NCI-H2171 treated with DMSO at 0.1 percent for 48 hours (cell line): ENCODE data around the gene OVCH2.
"Not testable (repeated sequence)": the region's sequence is repeated elsewhere in the genome, so short reads cannot be mapped to it uniquely, and the experiment has no call there.

Experiments
- DNase-seq: peaks from one replicate; lab custom pipeline; 2025; lab: John Stamatoyannopoulos, UW

Gene OVCH2

DNA sequence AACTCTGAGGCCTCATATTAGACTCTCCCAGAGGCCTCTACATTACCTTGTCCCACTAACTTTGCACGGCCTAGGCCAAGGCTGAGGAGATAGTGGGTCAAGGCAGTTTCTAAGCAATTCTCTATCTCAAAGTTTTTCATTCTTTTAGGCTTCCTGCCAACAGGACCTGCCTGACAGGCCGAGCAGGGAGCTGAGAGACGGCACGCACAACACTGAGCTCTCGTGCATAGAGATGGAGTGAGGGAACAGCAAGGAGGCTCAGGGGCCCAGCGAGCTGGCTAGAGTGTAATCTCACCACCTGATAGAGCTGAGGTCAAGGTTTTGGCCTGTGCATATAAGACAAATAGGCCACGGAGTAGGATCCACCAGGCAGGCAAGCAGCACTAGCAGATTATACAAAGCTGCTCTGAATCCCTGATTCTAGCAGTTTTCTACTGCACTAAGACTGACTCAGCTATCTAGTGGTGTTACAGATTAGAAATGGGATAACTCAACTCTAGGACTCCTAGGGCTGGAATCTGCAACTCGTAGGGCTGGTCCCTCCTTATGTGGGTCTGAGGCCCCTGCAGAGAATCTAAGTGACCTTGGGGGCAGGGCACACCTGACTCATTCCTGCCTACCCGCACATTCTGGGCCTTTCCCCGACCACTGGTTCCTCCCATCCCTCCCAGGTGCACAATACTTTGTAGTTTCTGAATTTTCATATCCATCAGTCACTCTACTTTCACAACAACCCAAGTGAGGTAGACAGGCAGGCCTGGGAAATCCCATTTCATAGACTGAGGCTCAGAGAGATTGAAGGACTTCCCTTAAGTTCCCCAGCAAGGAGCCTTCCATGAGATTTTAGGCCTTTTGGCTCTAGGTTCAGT is 34.7 kb downstream of the OVCH2 start:
- DNase-seq = no peak

DNA sequence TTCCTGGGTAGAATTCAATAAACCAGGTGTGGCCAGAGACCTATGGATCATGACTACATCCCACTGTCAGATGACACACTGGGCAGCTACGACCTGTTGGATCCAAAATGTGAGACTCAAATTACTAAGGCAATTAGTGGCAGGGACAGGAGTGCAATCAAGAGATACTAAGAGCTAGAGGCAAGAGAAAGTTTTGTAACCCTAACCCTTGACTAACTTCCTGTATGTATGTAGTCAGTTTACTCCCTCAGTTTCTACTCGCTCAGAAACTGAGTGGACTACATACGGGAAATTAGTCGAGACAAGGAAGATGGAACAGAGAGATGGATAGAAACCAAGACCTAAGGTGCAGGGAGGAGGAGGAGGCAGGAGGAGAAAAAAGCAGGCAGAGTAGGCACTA is 35.6 kb downstream of the OVCH2 start:
- DNase-seq = no peak

DNA sequence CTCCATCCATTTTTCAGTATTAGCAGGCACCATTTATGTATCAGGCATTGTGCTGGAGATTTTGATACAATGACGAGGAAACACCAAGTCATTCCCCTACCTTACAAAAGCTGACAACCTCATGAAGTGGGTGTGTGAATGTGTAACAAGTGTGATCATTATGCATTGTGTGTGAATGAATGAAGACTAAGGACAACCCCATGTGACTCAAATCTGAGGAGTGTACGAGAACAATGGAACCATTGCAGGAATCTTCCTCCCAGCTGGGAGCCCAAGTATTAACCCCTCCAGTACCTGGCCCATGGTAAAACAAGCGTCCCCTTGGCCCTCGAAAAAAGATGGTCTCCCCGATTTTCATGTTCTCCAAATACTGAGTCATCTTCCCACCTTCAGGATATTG is 37.4 kb downstream of the OVCH2 start:
- no peak for DNase-seq

GRCh38 chr11:7668464-7668863 is 37.8 kb downstream of the OVCH2 start:
- DNase-seq = no peak

DNA sequence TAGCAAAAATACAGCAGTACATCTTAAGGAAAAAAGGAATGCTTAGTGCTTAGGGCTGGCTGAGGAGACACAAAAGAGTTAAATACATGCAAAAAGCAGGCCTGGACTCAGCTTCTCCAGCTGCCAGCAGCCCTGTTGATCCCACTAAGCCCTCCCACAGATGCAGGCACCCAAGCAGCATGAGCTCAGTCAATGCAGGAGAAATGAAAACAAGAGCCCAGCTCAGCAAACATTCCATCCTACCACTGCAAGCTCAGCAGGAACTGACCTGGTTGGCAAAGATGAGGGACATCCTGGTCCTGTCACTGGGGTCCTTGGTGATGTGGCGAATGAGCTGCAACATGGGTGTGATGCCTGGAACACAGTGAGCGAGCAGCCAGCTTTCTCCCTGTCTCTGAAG is 38.8 kb downstream of the OVCH2 start:
- no peak for DNase-seq

DNA sequence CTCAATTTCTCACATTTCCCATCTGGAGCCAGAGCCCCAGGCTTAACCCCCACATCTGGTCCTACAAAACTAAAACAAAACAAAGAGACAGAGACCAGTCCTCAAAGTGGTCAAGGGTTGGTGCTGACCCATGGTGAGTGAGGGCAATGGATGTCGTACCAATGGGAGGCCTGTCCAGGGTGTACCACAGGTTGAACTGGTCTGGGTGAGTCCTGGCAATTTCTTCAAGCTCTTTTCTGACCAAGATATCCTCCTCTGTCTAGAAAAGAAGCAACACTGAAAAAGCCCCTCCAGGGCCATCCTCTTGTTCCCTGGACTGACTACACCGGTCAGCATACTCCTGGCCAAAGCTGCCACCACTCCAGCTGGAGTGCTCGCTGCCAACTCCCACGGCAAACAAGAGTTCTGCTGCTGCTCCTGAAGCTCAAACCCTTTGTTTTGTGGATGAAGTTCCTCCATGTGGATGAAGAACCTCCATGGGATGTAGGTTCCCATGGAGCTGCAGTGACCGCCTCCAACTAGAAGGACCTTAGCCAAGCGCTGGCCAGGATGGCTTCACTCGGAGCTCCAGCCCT is 39.9 kb downstream of the OVCH2 start:
- no peak for DNase-seq

GRCh38 chr11:7665473-7666291 is 40.6 kb downstream of the OVCH2 start:
- DNase-seq = peak; percentile 22

DNA sequence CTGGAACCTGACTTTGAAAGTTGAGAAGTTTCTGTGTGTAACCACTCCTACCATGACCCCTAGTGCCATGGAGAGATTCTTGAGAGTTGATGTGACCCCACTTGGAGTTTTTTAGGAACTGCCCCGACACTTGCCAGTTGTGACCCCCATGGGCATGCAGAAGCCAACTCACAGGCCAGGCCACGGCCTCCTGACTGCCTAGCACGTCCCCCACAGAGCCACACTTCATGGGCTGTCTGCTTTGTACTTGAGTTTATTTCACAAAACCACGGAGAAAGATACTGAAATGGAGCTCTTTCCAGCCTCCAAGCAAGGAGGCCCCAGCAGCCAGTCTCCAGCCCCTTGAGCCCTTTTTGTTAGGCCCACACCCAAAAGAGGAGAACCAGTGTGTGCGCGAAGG is 41.4 kb downstream of the OVCH2 start:
- no peak for DNase-seq

DNA sequence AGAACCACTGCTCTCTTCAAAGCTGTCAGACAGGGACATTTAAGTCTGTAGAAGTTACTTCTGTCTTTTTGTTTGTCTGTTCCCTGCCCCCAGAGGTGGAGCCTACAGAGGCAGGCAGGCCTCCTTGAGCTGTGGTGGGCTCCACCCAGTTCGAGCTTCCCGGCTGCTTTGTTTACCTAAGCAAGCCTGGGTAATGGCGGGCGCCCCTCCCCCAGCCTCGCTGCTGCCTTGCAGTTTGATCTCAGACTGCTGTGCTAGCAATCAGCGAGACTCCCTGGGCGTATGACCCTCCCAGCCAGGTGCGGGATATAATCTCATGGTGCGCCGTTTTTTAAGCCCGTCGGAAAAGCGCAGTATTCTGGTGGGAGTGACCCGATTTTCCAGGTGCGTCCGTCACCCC is 42.7 kb downstream of the OVCH2 start:
- not testable (repeated sequence) for DNase-seq

DNA sequence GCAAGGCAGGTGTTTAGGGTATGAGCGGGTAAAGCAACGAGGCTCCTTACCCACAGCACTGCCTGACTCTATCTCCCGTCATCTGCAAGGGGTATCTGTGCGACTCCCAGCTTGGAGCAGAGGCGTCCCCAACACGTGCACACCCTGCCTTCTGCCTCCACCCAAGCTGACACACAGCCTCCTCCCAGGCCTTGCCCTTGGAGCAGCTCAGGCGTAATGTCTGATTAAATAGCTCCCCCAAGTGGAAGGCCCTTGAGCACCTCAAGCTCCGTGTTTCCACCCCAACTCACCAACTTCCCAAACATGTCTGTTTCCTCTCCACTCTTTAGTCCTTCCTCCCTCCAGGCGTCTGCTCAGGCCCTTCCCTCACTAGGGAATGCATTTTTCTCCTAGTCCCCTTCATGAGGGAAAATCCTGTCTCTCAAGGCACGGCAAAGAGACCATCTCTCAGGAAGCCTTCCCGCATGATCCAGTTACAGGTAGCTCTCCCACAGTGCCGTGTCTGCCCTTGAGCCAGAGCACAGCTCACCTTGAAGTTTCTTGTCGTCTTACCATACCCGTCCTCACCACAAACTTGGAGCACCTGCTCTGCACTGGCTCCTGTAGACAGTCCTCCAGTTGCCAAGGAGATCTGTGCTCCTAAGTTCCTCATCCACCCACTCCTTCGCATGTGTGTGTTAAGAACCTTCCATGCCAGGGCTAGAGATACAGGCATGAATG is 48.8 kb downstream of the OVCH2 start:
- DNase-seq = peak; percentile 57

GRCh38 chr11:7656704-7657103 is 49.6 kb downstream of the OVCH2 start:
- no peak for DNase-seq

DNA sequence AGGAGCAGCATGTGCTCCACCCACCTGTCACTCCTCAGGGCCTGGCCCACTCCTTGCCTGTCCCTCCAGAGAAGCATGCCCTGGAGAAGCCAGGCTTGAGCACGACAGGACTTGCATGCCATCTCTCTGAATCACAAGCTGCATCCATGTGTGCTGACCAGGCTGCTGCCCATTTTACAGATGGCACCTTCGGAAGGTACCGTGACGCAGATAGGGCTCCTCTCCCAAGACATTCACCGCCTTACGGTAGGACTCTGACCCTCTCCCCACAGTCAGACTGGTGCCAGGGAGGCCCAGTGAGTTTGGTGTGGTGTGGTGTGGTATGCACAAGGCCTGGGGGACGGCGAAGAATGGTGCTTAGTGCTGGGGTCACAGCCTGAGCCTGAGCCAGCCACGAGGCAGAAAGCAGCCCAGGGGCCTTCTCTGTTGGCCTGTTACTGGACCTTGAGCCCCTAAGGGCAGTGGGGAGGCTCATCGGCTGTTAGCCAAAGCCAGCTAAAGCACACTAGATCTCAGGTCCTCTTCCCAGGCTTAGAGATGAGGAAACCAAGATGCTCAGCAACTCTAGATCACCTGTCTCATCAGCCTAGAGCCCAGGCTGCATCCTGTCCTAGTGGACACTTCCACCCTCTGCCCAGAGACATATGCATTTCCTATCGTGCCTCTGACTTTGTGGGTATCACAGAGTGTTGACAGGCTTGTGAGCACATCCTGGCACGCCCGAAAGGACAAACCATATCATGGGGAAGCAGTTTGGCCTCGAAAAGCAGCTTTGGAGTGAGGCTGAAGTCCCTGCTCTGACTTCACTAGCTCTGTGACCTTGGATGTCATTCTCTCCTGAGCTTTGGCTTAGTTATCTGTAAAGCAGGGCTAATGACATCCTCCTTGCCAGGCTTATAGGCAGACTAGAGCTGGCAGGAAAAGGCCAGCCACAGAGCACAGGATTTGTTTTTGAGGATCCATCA is 50.7 kb downstream of the OVCH2 start:
- DNase-seq = no peak

DNA sequence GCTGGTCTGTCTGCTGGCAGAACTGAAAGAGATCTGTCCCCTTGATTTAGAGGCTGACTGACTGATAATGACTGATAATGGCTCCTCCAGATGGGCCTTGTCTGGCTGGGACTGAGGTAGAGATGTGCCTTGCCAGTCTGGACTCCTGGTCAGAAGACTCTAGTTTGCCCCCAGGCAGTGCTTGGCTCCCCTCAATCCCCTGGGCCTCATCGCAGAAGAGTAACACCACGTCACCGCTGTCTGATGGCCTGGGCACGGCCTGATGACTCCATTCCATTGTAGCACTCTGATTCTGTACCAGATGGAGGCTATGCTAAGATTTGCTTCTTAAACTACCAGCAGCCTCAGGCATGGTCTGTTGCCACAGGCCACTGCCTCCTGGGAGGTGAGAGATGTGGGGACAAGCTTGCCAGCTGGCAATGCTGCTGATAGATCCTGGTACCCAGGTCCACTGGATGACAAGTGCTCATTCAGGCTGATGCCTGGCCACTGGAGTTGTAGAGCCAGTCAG is 52.0 kb downstream of the OVCH2 start:
- DNase-seq = no peak

- no peak for DNase-seq
Measured at GRCh38 chr11:7651700-7652099, 54.6 kb downstream of the OVCH2 start.

GRCh38 chr11:7651140-7651551 is 55.1 kb downstream of the OVCH2 start:
- no peak for DNase-seq

- DNase-seq = no peak
Measured at GRCh38 chr11:7648264-7648663, 58.0 kb downstream of the OVCH2 start.

- DNase-seq = no peak
Measured at GRCh38 chr11:7646866-7647265, 59.4 kb downstream of the OVCH2 start.

DNA sequence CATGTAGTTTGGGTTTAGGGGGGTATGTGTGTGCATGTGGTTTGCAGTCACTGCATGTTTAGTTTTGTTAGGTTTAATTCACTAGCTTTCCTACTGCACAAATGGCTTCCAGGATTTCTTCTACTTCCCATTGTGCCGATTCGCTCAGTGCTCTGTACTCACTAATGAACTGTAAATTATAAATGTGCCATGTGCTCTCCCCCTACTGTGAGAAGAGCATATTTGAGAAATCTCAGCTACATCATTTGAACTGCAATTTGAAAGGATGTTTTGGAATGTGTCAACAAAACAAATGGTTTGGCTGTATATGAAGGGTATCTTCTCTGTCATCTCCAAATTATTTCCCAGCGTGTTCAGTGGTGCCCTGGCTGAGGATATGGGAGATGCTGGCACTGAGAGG is 61.1 kb downstream of the OVCH2 start:
- DNase-seq = no peak

DNA sequence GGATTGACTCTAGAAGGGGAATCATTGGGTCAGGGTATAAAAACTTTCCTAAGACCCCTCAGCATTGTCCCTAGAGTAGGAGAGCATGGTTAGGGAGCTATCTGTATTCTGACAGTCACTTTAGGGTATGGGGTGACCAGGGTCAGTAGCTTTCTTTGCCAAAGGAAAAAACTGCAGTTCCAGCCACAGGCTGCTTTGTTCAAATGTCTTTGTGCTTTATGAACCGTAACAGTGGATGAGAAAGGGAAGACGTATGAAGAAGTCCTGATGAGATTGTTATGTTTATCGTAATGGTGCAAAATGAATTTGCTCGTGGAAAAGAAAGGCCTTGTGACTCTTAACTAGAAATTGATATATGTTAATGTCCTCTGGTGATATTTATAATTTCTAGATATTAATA is 63.0 kb downstream of the OVCH2 start:
- no peak for DNase-seq

- no peak for DNase-seq
Measured at GRCh38 chr11:7642747-7643146, 63.5 kb downstream of the OVCH2 start.

DNA sequence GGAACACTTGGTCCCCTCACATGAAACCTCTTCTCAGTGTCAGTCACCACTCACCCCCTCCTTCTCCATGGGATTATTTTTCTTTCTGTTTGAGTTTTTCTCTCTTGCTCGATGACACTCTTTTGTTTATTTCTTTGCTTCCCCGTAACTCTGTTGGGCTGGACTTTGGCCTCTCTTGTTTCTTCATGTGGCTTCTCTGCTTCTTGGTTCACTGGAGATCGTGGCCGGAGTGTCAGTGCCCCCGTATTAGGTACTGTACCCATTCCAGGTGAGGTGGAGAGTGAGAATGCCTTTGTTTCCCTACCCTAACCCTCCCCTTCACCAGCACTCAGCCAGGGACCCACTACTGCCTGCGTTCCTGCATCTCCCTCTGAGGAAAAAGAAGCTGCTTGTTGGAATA is 65.5 kb downstream of the OVCH2 start:
- DNase-seq = no peak
